Loucy (cell line): Measurements from ENCODE around the gene CASP5.

ENCODE experiments used
- H2AFZ ChIP-seq: fragments of 200-600 bp; sonication (generic); 2 replicates; pipeline ENCODE4 v1.6.0; 2016; ENCODE audit warnings: antibody characterized with exemption, mild to moderate bottlenecking, low read length, moderate library complexity
- H3F3A ChIP-seq: fragments of 200-600 bp; 2 replicates; pipeline ENCODE4 v1.6.0; 2016; ENCODE audit warnings: antibody characterized with exemption, low read depth, mild to moderate bottlenecking
- H3K27me3 ChIP-seq: fragments of 200-600 bp; sonication (generic); 2 replicates; pipeline ENCODE4 v1.6.1; 2014; ENCODE audit warnings: low read length, mild to moderate bottlenecking; ENCODE audit not compliant: insufficient read depth, poor library complexity, severe bottlenecking
- H3K36me3 ChIP-seq: fragments of 200-600 bp; sonication (generic); 2 replicates; pipeline ENCODE4 v1.6.1; 2016; ENCODE audit warnings: low read length; ENCODE audit not compliant: insufficient read depth
- H3K4me1 ChIP-seq: fragments of 200-600 bp; sonication (generic); 2 replicates; pipeline ENCODE4 v1.5.1; 2014; ENCODE audit warnings: low read length, mild to moderate bottlenecking; ENCODE audit not compliant: insufficient read depth, poor library complexity, severe bottlenecking
- H3K4me2 ChIP-seq: fragments of 200-600 bp; sonication (generic); 2 replicates; pipeline ENCODE4 v1.6.0; 2014; ENCODE audit warnings: antibody characterized with exemption, low read length, low read depth, mild to moderate bottlenecking; ENCODE audit not compliant: poor library complexity, severe bottlenecking
- H3K4me3 ChIP-seq: fragments of 200-600 bp; sonication (generic); 2 replicates; pipeline ENCODE4 v1.5.1; 2014; ENCODE audit warnings: low read length, mild to moderate bottlenecking, mixed read lengths; ENCODE audit not compliant: poor library complexity, severe bottlenecking
- H3K79me2 ChIP-seq: fragments of 200-600 bp; sonication (generic); 2 replicates; pipeline ENCODE4 v1.6.1; 2014; ENCODE audit warnings: low read length; ENCODE audit not compliant: insufficient read depth
- H3K9ac ChIP-seq: fragments of 200-600 bp; sonication (generic); 2 replicates; pipeline ENCODE4 v1.6.0; 2014; ENCODE audit warnings: mild to moderate bottlenecking, low read depth, low read length, moderate library complexity; ENCODE audit not compliant: poor library complexity, severe bottlenecking
- H3K9me2 ChIP-seq: fragments of 200-600 bp; sonication (generic); replicated peaks from 2 replicates; pipeline ENCODE4 v1.6.1; 2016; ENCODE audit warnings: low read depth, low read length, mixed read lengths
- H3K9me3 ChIP-seq: fragments of 200-600 bp; sonication (generic); 2 replicates; pipeline ENCODE4 v1.6.1; 2014; ENCODE audit warnings: mild to moderate bottlenecking, antibody characterized with exemption, low read length, low read depth; ENCODE audit not compliant: insufficient read depth
- H4K20me1 ChIP-seq: fragments of 200-600 bp; sonication (generic); 2 replicates; pipeline ENCODE4 v1.6.0; 2014; ENCODE audit warnings: antibody characterized with exemption, low read length, mild to moderate bottlenecking; ENCODE audit not compliant: insufficient read depth, poor library complexity, severe bottlenecking
- EZH2phosphoT487 ChIP-seq: fragments of 200-600 bp; IDR thresholded peaks from 2 replicates; pipeline ENCODE4 v1.6.1; 2018; ENCODE audit warnings: antibody characterized with exemption, mild to moderate bottlenecking, moderate library complexity, borderline replicate concordance
- TF ChIP-seq, protein P1 (sequence below): fragments of 200-600 bp; sonication (generic); conservative IDR thresholded peaks from 2 replicates; pipeline ENCODE4 v1.5.1; 2014; ENCODE audit warnings: mild to moderate bottlenecking, antibody characterized with exemption, low read length

The CASP5 gene

DNA sequence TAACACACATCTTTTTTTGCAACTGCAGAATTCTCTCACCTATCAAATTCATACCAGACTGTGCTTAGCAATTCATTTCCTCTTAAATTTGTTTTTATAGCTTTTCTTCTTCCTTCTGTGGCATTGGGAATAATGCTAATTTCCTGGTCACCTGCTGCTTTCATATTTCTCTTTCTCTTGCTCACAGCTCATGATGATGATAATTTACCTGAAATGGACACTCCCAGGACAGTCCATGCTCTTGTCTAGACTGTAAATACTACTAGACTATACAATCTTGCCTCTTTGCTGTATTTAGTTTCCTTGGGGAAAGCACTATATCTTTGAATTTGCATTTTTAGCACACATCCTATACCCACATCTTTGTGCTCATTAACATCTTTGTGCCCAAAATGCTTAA is 15.5 kb downstream of the CASP5 start:
- no peak overlapping the region for H3K4me3 ChIP-seq
- peak overlapping the region; percentile 46 for H3K4me2 ChIP-seq
- peak overlapping the region; percentile 42; the same call in 1 of the 2 replicates for H2AFZ ChIP-seq
- H3K79me2 ChIP-seq, result no peaks in the 10 kb centered on the region
- H4K20me1 ChIP-seq, result no peaks in the 10 kb centered on the region
- no peaks in the 10 kb centered on the region for H3K9me3 ChIP-seq
- H3K27me3 ChIP-seq, result no peaks in the 10 kb centered on the region
- H3K9ac ChIP-seq, result no peak overlapping the region
- no peaks in the 10 kb centered on the region for H3F3A ChIP-seq
- TF ChIP-seq, protein P1, sequence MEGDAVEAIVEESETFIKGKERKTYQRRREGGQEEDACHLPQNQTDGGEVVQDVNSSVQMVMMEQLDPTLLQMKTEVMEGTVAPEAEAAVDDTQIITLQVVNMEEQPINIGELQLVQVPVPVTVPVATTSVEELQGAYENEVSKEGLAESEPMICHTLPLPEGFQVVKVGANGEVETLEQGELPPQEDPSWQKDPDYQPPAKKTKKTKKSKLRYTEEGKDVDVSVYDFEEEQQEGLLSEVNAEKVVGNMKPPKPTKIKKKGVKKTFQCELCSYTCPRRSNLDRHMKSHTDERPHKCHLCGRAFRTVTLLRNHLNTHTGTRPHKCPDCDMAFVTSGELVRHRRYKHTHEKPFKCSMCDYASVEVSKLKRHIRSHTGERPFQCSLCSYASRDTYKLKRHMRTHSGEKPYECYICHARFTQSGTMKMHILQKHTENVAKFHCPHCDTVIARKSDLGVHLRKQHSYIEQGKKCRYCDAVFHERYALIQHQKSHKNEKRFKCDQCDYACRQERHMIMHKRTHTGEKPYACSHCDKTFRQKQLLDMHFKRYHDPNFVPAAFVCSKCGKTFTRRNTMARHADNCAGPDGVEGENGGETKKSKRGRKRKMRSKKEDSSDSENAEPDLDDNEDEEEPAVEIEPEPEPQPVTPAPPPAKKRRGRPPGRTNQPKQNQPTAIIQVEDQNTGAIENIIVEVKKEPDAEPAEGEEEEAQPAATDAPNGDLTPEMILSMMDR, result no peak
- no peak for TF ChIP-seq EZH2phosphoT487
- H3K9me2 ChIP-seq, result no peaks in the 10 kb centered on the region
- no peaks in the 10 kb centered on the region for H3K36me3 ChIP-seq
- H3K4me1 ChIP-seq, result peaks cover 16% of the 10 kb centered on the region

DNA sequence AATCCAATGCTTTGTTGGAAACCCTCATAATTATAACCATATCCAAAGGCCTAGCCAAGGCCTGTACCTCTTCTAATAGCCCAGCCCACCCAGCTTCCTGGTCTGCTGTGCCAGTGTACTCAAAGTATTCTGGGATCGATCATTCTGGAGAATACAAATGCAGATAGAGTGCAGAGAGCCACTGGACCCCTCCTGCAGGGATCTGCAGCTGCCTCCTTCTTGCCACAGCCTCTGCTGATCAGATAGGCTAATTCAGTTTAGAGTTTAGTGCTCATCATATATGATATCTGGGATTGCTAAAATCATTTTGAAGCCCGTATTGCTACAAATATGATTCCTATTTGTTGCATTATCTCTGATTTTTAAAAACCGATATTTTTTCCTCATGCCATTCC is 17.5 kb downstream of the CASP5 start:
- no peak for TF ChIP-seq EZH2phosphoT487
- TF ChIP-seq, protein P1, result no peak
- H2AFZ ChIP-seq, result peak overlapping the region; percentile 48; the same call in 1 of the 2 replicates
- H3K4me3 ChIP-seq, result no peak overlapping the region
- no peaks in the 10 kb centered on the region for H3K9me3 ChIP-seq
- no peak overlapping the region for H3K4me2 ChIP-seq
- no peaks in the 10 kb centered on the region for H3F3A ChIP-seq
- peaks cover 16% of the 10 kb centered on the region for H3K4me1 ChIP-seq
- H3K79me2 ChIP-seq, result no peaks in the 10 kb centered on the region
- H3K9ac ChIP-seq, result no peak overlapping the region
- H3K9me2 ChIP-seq, result no peaks in the 10 kb centered on the region
- H3K36me3 ChIP-seq, result no peaks in the 10 kb centered on the region
- no peaks in the 10 kb centered on the region for H4K20me1 ChIP-seq
- H3K27me3 ChIP-seq, result no peaks in the 10 kb centered on the region

DNA sequence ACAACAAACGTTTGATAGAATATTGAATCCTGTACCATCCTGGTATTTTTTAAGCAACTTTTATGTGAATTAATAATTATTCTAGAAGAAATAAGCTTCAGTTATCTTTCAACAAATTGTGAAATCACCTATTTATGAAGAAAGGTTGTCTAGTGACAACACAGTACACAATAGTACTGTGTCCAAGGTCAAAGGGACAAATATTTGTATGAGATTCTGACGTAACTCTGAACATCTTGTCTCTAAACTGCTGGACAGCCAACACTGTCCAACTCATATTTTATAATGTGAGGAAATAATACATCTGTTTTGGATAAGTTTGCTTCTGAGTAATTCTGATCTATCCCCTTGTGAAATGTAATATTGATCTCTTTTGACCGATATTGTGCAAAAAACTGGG is 18.9 kb downstream of the CASP5 start:
- TF ChIP-seq, protein P1, result no peak
- TF ChIP-seq EZH2phosphoT487, result no peak
- no peaks in the 10 kb centered on the region for H3F3A ChIP-seq
- no peaks in the 10 kb centered on the region for H4K20me1 ChIP-seq
- no peaks in the 10 kb centered on the region for H3K27me3 ChIP-seq
- no peaks in the 10 kb centered on the region for H3K9me2 ChIP-seq
- H3K4me1 ChIP-seq, result peaks cover 16% of the 10 kb centered on the region
- H2AFZ ChIP-seq, result no peak overlapping the region
- H3K4me3 ChIP-seq, result no peak overlapping the region
- H3K9me3 ChIP-seq, result no peaks in the 10 kb centered on the region
- H3K79me2 ChIP-seq, result no peaks in the 10 kb centered on the region
- H3K4me2 ChIP-seq, result no peak overlapping the region
- no peak overlapping the region for H3K9ac ChIP-seq
- H3K36me3 ChIP-seq, result no peaks in the 10 kb centered on the region
